ENCODE data around the gene CST11.

The CST11 gene

GRCh38 chr20:23453549-23454543 lies 1.2 kb upstream of the CST11 start:
- DNase-seq (ENCODE audit: low spot score), result no peak

GRCh38 chr20:23451956-23452487 lies 654 bp downstream of the CST11 start:
- DNase-seq (ENCODE audit: low spot score), result no peak

GRCh38 chr20:23450877-23451276 lies 1.8 kb downstream of the CST11 start:
- DNase-seq (ENCODE audit: low spot score), result no peak

GRCh38 chr20:23449421-23449820 lies 3.3 kb downstream of the CST11 start:
- DNase-seq (ENCODE audit: low spot score), result no peak

- no peak for DNase-seq (ENCODE audit: low spot score)
Measured at GRCh38 chr20:23448167-23448566, 4.5 kb downstream of the CST11 start.

- peak; percentile 46 for DNase-seq (ENCODE audit: low spot score)
Measured at GRCh38 chr20:23446505-23446904, 6.2 kb downstream of the CST11 start.

GRCh38 chr20:23445596-23446217 lies 7.0 kb downstream of the CST11 start:
- DNase-seq (ENCODE audit: low spot score), result no peak

GRCh38 chr20:23444859-23445258 lies 7.8 kb downstream of the CST11 start:
- no peak for DNase-seq (ENCODE audit: low spot score)

GRCh38 chr20:23442436-23442835 lies 10.2 kb downstream of the CST11 start:
- DNase-seq (ENCODE audit: low spot score), result no peak

GRCh38 chr20:23441850-23442313 lies 10.8 kb downstream of the CST11 start:
- peak; percentile 67 for DNase-seq (ENCODE audit: low spot score)

GRCh38 chr20:23440004-23440403 lies 12.7 kb downstream of the CST11 start:
- no peak for DNase-seq (ENCODE audit: low spot score)

- DNase-seq (ENCODE audit: low spot score), result no peak
Measured at GRCh38 chr20:23438661-23439060, 14.0 kb downstream of the CST11 start.

GRCh38 chr20:23437126-23437899 lies 15.4 kb downstream of the CST11 start:
- DNase-seq (ENCODE audit: low spot score), result no peak

- no peak for DNase-seq (ENCODE audit: low spot score)
Measured at GRCh38 chr20:23436681-23437080, 16.0 kb downstream of the CST11 start.

- DNase-seq (ENCODE audit: low spot score), result no peak
Measured at GRCh38 chr20:23435626-23436539, 16.8 kb downstream of the CST11 start.

GRCh38 chr20:23434521-23435313 lies 18.0 kb downstream of the CST11 start:
- no peak for DNase-seq (ENCODE audit: low spot score)

- no peak for DNase-seq (ENCODE audit: low spot score)
Measured at GRCh38 chr20:23433628-23434027, 19.0 kb downstream of the CST11 start.

GRCh38 chr20:23425129-23425528 lies 27.5 kb downstream of the CST11 start:
- DNase-seq (ENCODE audit: low spot score), result no peak

GRCh38 chr20:23420943-23421931 lies 31.4 kb downstream of the CST11 start, which contains the start of gene NAPB:
Gene NAPB (minus strand): TSS chr20:23421488. CDS start chr20:23421402, 86 bp downstream.
- peak; percentile 92 for DNase-seq (ENCODE audit: low spot score)
